ENCODE measurements around the gene PRELID3B.

PRELID3B gene

GRCh38 chr20:59063358-59064213 lies 21.0 kb upstream of the PRELID3B start:
- H2BK5ac ChIP-seq (ENCODE audit: low read length), result no peak overlapping the region
- H3K27me3 ChIP-seq (ENCODE audit: insufficient read depth, low read length, poor library complexity), result no peaks in the 10 kb centered on the region
- H3K79me1 ChIP-seq (ENCODE audit: low read length), result no peaks in the 10 kb centered on the region
- H3K4ac ChIP-seq (ENCODE audit: low read depth, low read length), result no peak overlapping the region
- H3K9ac ChIP-seq (ENCODE audit: low read length), result no peak overlapping the region
- DNase-seq, result peak; percentile 16
- no CpG with 5 or more reads among the region's 22 CpGs for WGBS (ENCODE audit: extremely low coverage, insufficient coverage, low lambda C conversion rate)
- no peaks in the 10 kb centered on the region for H3K79me2 ChIP-seq (ENCODE audit: control insufficient read depth, insufficient read depth, low read length)
- H4K8ac ChIP-seq (ENCODE audit: low read depth, low read length), result no peak overlapping the region
- no peak overlapping the region for H2BK15ac ChIP-seq (replicated peaks; ENCODE audit: low read depth)
- H3K18ac ChIP-seq (ENCODE audit: low read length), result no peak overlapping the region
- H3K27ac ChIP-seq (ENCODE audit: low read depth, low read length), result no peak overlapping the region
- no peak overlapping the region for H2AK5ac ChIP-seq (ENCODE audit: low read length)
- H3K36me3 ChIP-seq (ENCODE audit: control insufficient read depth, insufficient read depth, low read length), result no peaks in the 10 kb centered on the region
- no peak overlapping the region for H4K5ac ChIP-seq (ENCODE audit: low read length)
- no peaks in the 10 kb centered on the region for H3K4me1 ChIP-seq (ENCODE audit: control insufficient read depth, low read depth, low read length)
- no peak overlapping the region for H3K56ac ChIP-seq (ENCODE audit: low read length)
- H2BK120ac ChIP-seq (ENCODE audit: low read depth, low read length), result no peak overlapping the region
- no peak overlapping the region for H3K4me3 ChIP-seq (ENCODE audit: low read length)
- no peak overlapping the region for H3K23ac ChIP-seq (ENCODE audit: low read length)
- no peak overlapping the region for H3K4me2 ChIP-seq (ENCODE audit: low read length)

GRCh38 chr20:59062081-59062480 lies 19.5 kb upstream of the PRELID3B start:
- no peaks in the 10 kb centered on the region for H3K36me3 ChIP-seq (ENCODE audit: control insufficient read depth, insufficient read depth, low read length)
- no peak overlapping the region for H2BK120ac ChIP-seq (ENCODE audit: low read depth, low read length)
- no peak overlapping the region for H4K5ac ChIP-seq (ENCODE audit: low read length)
- H3K79me2 ChIP-seq (ENCODE audit: control insufficient read depth, insufficient read depth, low read length), result no peaks in the 10 kb centered on the region
- no peak overlapping the region for H4K8ac ChIP-seq (ENCODE audit: low read depth, low read length)
- no peaks in the 10 kb centered on the region for H3K4me1 ChIP-seq (ENCODE audit: control insufficient read depth, low read depth, low read length)
- H3K27me3 ChIP-seq (ENCODE audit: insufficient read depth, low read length, poor library complexity), result no peaks in the 10 kb centered on the region
- H2BK15ac ChIP-seq (replicated peaks; ENCODE audit: low read depth), result no peak overlapping the region
- H3K4me2 ChIP-seq (ENCODE audit: low read length), result no peak overlapping the region
- H2BK5ac ChIP-seq (ENCODE audit: low read length), result no peak overlapping the region
- no peak overlapping the region for H2AK5ac ChIP-seq (ENCODE audit: low read length)
- peak; percentile 4 for DNase-seq
- H3K4me3 ChIP-seq (ENCODE audit: low read length), result no peak overlapping the region
- no peak overlapping the region for H3K27ac ChIP-seq (ENCODE audit: low read depth, low read length)
- no peak overlapping the region for H3K9ac ChIP-seq (ENCODE audit: low read length)
- H3K23ac ChIP-seq (ENCODE audit: low read length), result no peak overlapping the region
- H3K18ac ChIP-seq (ENCODE audit: low read length), result no peak overlapping the region
- H3K56ac ChIP-seq (ENCODE audit: low read length), result no peak overlapping the region
- WGBS (ENCODE audit: extremely low coverage, insufficient coverage, low lambda C conversion rate), result no CpG with 5 or more reads among the region's 4 CpGs
- H3K79me1 ChIP-seq (ENCODE audit: low read length), result no peaks in the 10 kb centered on the region
- H3K4ac ChIP-seq (ENCODE audit: low read depth, low read length), result no peak overlapping the region

- H2BK15ac ChIP-seq (replicated peaks; ENCODE audit: low read depth), result no peak overlapping the region
- H3K36me3 ChIP-seq (ENCODE audit: control insufficient read depth, insufficient read depth, low read length), result no peaks in the 10 kb centered on the region
- no peak overlapping the region for H3K56ac ChIP-seq (ENCODE audit: low read length)
- H3K4me2 ChIP-seq (ENCODE audit: low read length), result no peak overlapping the region
- no peak overlapping the region for H2BK120ac ChIP-seq (ENCODE audit: low read depth, low read length)
- no CpG with 5 or more reads among the region's 7 CpGs for WGBS (ENCODE audit: extremely low coverage, insufficient coverage, low lambda C conversion rate)
- no peaks in the 10 kb centered on the region for H3K79me1 ChIP-seq (ENCODE audit: low read length)
- H3K9ac ChIP-seq (ENCODE audit: low read length), result no peak overlapping the region
- H3K79me2 ChIP-seq (ENCODE audit: control insufficient read depth, insufficient read depth, low read length), result no peaks in the 10 kb centered on the region
- H4K8ac ChIP-seq (ENCODE audit: low read depth, low read length), result no peak overlapping the region
- H3K27ac ChIP-seq (ENCODE audit: low read depth, low read length), result no peak overlapping the region
- H2AK5ac ChIP-seq (ENCODE audit: low read length), result no peak overlapping the region
- no peak overlapping the region for H3K18ac ChIP-seq (ENCODE audit: low read length)
- no peaks in the 10 kb centered on the region for H3K27me3 ChIP-seq (ENCODE audit: insufficient read depth, low read length, poor library complexity)
- no peak overlapping the region for H2BK5ac ChIP-seq (ENCODE audit: low read length)
- H3K4me1 ChIP-seq (ENCODE audit: control insufficient read depth, low read depth, low read length), result no peaks in the 10 kb centered on the region
- no peak overlapping the region for H3K23ac ChIP-seq (ENCODE audit: low read length)
- H3K4me3 ChIP-seq (ENCODE audit: low read length), result no peak overlapping the region
- DNase-seq, result no peak
- no peak overlapping the region for H4K5ac ChIP-seq (ENCODE audit: low read length)
- H3K4ac ChIP-seq (ENCODE audit: low read depth, low read length), result no peak overlapping the region
Observed at GRCh38 chr20:59055302-59055701, 12.7 kb upstream of the PRELID3B start.

- H3K79me1 ChIP-seq (ENCODE audit: low read length), result no peaks in the 10 kb centered on the region
- no peak overlapping the region for H2BK15ac ChIP-seq (replicated peaks; ENCODE audit: low read depth)
- no peak for DNase-seq
- no peak overlapping the region for H2AK5ac ChIP-seq (ENCODE audit: low read length)
- no peak overlapping the region for H3K23ac ChIP-seq (ENCODE audit: low read length)
- no peaks in the 10 kb centered on the region for H3K4me1 ChIP-seq (ENCODE audit: control insufficient read depth, low read depth, low read length)
- H3K18ac ChIP-seq (ENCODE audit: low read length), result no peak overlapping the region
- no peak overlapping the region for H3K9ac ChIP-seq (ENCODE audit: low read length)
- H4K5ac ChIP-seq (ENCODE audit: low read length), result no peak overlapping the region
- H3K4ac ChIP-seq (ENCODE audit: low read depth, low read length), result no peak overlapping the region
- no peaks in the 10 kb centered on the region for H3K79me2 ChIP-seq (ENCODE audit: control insufficient read depth, insufficient read depth, low read length)
- WGBS (ENCODE audit: extremely low coverage, insufficient coverage, low lambda C conversion rate), result no CpG with 5 or more reads among the region's 6 CpGs
- H2BK120ac ChIP-seq (ENCODE audit: low read depth, low read length), result no peak overlapping the region
- H3K4me3 ChIP-seq (ENCODE audit: low read length), result no peak overlapping the region
- H3K4me2 ChIP-seq (ENCODE audit: low read length), result no peak overlapping the region
- no peak overlapping the region for H4K8ac ChIP-seq (ENCODE audit: low read depth, low read length)
- H3K36me3 ChIP-seq (ENCODE audit: control insufficient read depth, insufficient read depth, low read length), result no peaks in the 10 kb centered on the region
- H3K27ac ChIP-seq (ENCODE audit: low read depth, low read length), result no peak overlapping the region
- H3K27me3 ChIP-seq (ENCODE audit: insufficient read depth, low read length, poor library complexity), result no peaks in the 10 kb centered on the region
- H3K56ac ChIP-seq (ENCODE audit: low read length), result no peak overlapping the region
- no peak overlapping the region for H2BK5ac ChIP-seq (ENCODE audit: low read length)
Observed at GRCh38 chr20:59051666-59052185, 9.1 kb upstream of the PRELID3B start.

GRCh38 chr20:59050437-59050836 lies 7.9 kb upstream of the PRELID3B start:
- H4K8ac ChIP-seq (ENCODE audit: low read depth, low read length), result no peak overlapping the region
- H3K27me3 ChIP-seq (ENCODE audit: insufficient read depth, low read length, poor library complexity), result no peaks in the 10 kb centered on the region
- H3K9ac ChIP-seq (ENCODE audit: low read length), result no peak overlapping the region
- no peaks in the 10 kb centered on the region for H3K79me2 ChIP-seq (ENCODE audit: control insufficient read depth, insufficient read depth, low read length)
- H2BK5ac ChIP-seq (ENCODE audit: low read length), result no peak overlapping the region
- no peaks in the 10 kb centered on the region for H3K36me3 ChIP-seq (ENCODE audit: control insufficient read depth, insufficient read depth, low read length)
- no peaks in the 10 kb centered on the region for H3K79me1 ChIP-seq (ENCODE audit: low read length)
- no peaks in the 10 kb centered on the region for H3K4me1 ChIP-seq (ENCODE audit: control insufficient read depth, low read depth, low read length)
- no peak overlapping the region for H3K27ac ChIP-seq (ENCODE audit: low read depth, low read length)
- no peak overlapping the region for H3K23ac ChIP-seq (ENCODE audit: low read length)
- no peak overlapping the region for H2BK120ac ChIP-seq (ENCODE audit: low read depth, low read length)
- no peak overlapping the region for H3K56ac ChIP-seq (ENCODE audit: low read length)
- H3K4ac ChIP-seq (ENCODE audit: low read depth, low read length), result no peak overlapping the region
- H3K4me2 ChIP-seq (ENCODE audit: low read length), result no peak overlapping the region
- no peak overlapping the region for H2BK15ac ChIP-seq (replicated peaks; ENCODE audit: low read depth)
- H2AK5ac ChIP-seq (ENCODE audit: low read length), result no peak overlapping the region
- H3K18ac ChIP-seq (ENCODE audit: low read length), result no peak overlapping the region
- no peak overlapping the region for H4K5ac ChIP-seq (ENCODE audit: low read length)
- DNase-seq, result no peak
- no peak overlapping the region for H3K4me3 ChIP-seq (ENCODE audit: low read length)
- WGBS (ENCODE audit: extremely low coverage, insufficient coverage, low lambda C conversion rate), result no CpG with 5 or more reads among the region's 1 CpG

- H3K79me1 ChIP-seq (ENCODE audit: low read length), result no peaks in the 10 kb centered on the region
- H3K36me3 ChIP-seq (ENCODE audit: control insufficient read depth, insufficient read depth, low read length), result no peaks in the 10 kb centered on the region
- no peak overlapping the region for H3K18ac ChIP-seq (ENCODE audit: low read length)
- no peak overlapping the region for H3K4me3 ChIP-seq (ENCODE audit: low read length)
- H3K79me2 ChIP-seq (ENCODE audit: control insufficient read depth, insufficient read depth, low read length), result no peaks in the 10 kb centered on the region
- DNase-seq, result no peak
- no peaks in the 10 kb centered on the region for H3K27me3 ChIP-seq (ENCODE audit: insufficient read depth, low read length, poor library complexity)
- H4K5ac ChIP-seq (ENCODE audit: low read length), result no peak overlapping the region
- H3K56ac ChIP-seq (ENCODE audit: low read length), result no peak overlapping the region
- H3K4ac ChIP-seq (ENCODE audit: low read depth, low read length), result no peak overlapping the region
- no peak overlapping the region for H3K9ac ChIP-seq (ENCODE audit: low read length)
- no peak overlapping the region for H2BK15ac ChIP-seq (replicated peaks; ENCODE audit: low read depth)
- no peak overlapping the region for H2BK5ac ChIP-seq (ENCODE audit: low read length)
- no peak overlapping the region for H2AK5ac ChIP-seq (ENCODE audit: low read length)
- H3K27ac ChIP-seq (ENCODE audit: low read depth, low read length), result no peak overlapping the region
- H3K23ac ChIP-seq (ENCODE audit: low read length), result no peak overlapping the region
- no peak overlapping the region for H4K8ac ChIP-seq (ENCODE audit: low read depth, low read length)
- WGBS (ENCODE audit: extremely low coverage, insufficient coverage, low lambda C conversion rate), result no CpG with 5 or more reads among the region's 2 CpGs
- H2BK120ac ChIP-seq (ENCODE audit: low read depth, low read length), result no peak overlapping the region
- no peak overlapping the region for H3K4me2 ChIP-seq (ENCODE audit: low read length)
- H3K4me1 ChIP-seq (ENCODE audit: control insufficient read depth, low read depth, low read length), result no peaks in the 10 kb centered on the region
Observed at GRCh38 chr20:59048681-59049030, 6.1 kb upstream of the PRELID3B start.

Data from mesendoderm (in vitro differentiated cells).